Trophoblast cell (in vitro differentiated cells and primary cell): ENCODE data around the gene C1QTNF12.

Experiments
- DNase-seq, 2 donors: peaks; one replicate each; pipeline ENCODE4 v3.0.0-alpha.2; 2016
- H2AFZ ChIP-seq: 2 replicates; pipeline ENCODE4 v1.6.1; 2013; ENCODE audit warnings: low read length, moderate library complexity, mild to moderate bottlenecking; ENCODE audit not compliant: insufficient read depth, poor library complexity
- H2AK5ac ChIP-seq: 2 replicates; pipeline ENCODE4 v1.6.1; 2013; ENCODE audit warnings: mild to moderate bottlenecking, low read length
- H2BK120ac ChIP-seq: 2 replicates; pipeline ENCODE4 v1.6.1; 2013; ENCODE audit warnings: low read length, mild to moderate bottlenecking, moderate library complexity; ENCODE audit not compliant: insufficient read depth, poor library complexity
- H2BK12ac ChIP-seq: 2 replicates; pipeline ENCODE4 v1.6.1; 2013; ENCODE audit warnings: mild to moderate bottlenecking, low read length, moderate library complexity
- H2BK5ac ChIP-seq: 2 replicates; pipeline ENCODE4 v1.6.1; 2013; ENCODE audit warnings: low read length, low read depth, moderate library complexity, mild to moderate bottlenecking; ENCODE audit not compliant: poor library complexity
- H3K14ac ChIP-seq: 2 replicates; pipeline ENCODE4 v1.6.1; 2013; ENCODE audit warnings: mild to moderate bottlenecking, low read length
- H3K18ac ChIP-seq: 2 replicates; pipeline ENCODE4 v1.6.1; 2013; ENCODE audit warnings: mild to moderate bottlenecking, low read length
- H3K23ac ChIP-seq: 2 replicates; pipeline ENCODE4 v1.6.1; 2013; ENCODE audit warnings: low read length
- H3K27ac ChIP-seq: 2 replicates; pipeline ENCODE4 v1.5.1; 2013; ENCODE audit warnings: low read depth, mild to moderate bottlenecking, inconsistent platforms, low read length, moderate library complexity
- H3K27me3 ChIP-seq: 2 replicates; pipeline ENCODE4 v1.6.1; 2013; ENCODE audit warnings: inconsistent platforms, mild to moderate bottlenecking, low read length, moderate library complexity; ENCODE audit not compliant: insufficient read depth
- H3K36me3 ChIP-seq, 2 experiments: 1 replicate in 1 of 2; 2 replicates in 1 of 2; pipeline ENCODE4 v1.6.1; 2013; ENCODE audit warnings: low read length in 2 of 2, mild to moderate bottlenecking in 2 of 2, moderate library complexity in 1 of 2; ENCODE audit not compliant: insufficient read depth in 2 of 2, control insufficient read depth in 1 of 2
- H3K4ac ChIP-seq: 2 replicates; pipeline ENCODE4 v1.6.1; 2013; ENCODE audit warnings: low read depth, mild to moderate bottlenecking, low read length, moderate library complexity
- H3K4me1 ChIP-seq, 2 experiments: 1 replicate in 1 of 2; 2 replicates in 1 of 2; pipeline ENCODE4 v1.6.1; 2013; ENCODE audit warnings: low read length in 2 of 2, mild to moderate bottlenecking in 2 of 2, moderate library complexity in 1 of 2; ENCODE audit not compliant: insufficient read depth in 2 of 2, control insufficient read depth in 1 of 2
- H3K4me2 ChIP-seq: 2 replicates; pipeline ENCODE4 v1.6.1; 2013; ENCODE audit warnings: inconsistent platforms, mild to moderate bottlenecking, low read length, moderate library complexity
- H3K4me3 ChIP-seq: 2 replicates; pipeline ENCODE4 v1.5.1; 2013; ENCODE audit warnings: mild to moderate bottlenecking, low read depth, low read length, inconsistent platforms
- H3K79me1 ChIP-seq: one replicate; pipeline ENCODE4 v1.6.1; 2013; ENCODE audit warnings: low read length
- H3K79me2 ChIP-seq: 2 replicates; pipeline ENCODE4 v1.6.1; 2013; ENCODE audit warnings: low read length, mild to moderate bottlenecking; ENCODE audit not compliant: control insufficient read depth, insufficient read depth, poor library complexity
- H3K9ac ChIP-seq: 2 replicates; pipeline ENCODE4 v1.6.1; 2013; ENCODE audit warnings: mild to moderate bottlenecking, low read length
- H3K9me3 ChIP-seq: 2 replicates; pipeline ENCODE4 v1.6.1; 2013; ENCODE audit warnings: low read depth, mild to moderate bottlenecking, control low read depth, inconsistent platforms, low read length; ENCODE audit not compliant: insufficient read depth
- H4K12ac ChIP-seq: 2 replicates; pipeline ENCODE4 v1.6.1; 2013; ENCODE audit warnings: low read depth, mild to moderate bottlenecking, low read length, moderate library complexity
- H4K8ac ChIP-seq: 2 replicates; pipeline ENCODE4 v1.6.1; 2013; ENCODE audit warnings: low read depth, mild to moderate bottlenecking, low read length, moderate library complexity
- H4K91ac ChIP-seq: one replicate; pipeline ENCODE4 v1.6.1; 2013; ENCODE audit warnings: low read depth, mild to moderate bottlenecking, low read length, moderate library complexity
- WGBS: extraction: QIAGEN DNeasy Blood & Tissue Kit; methylation state at CpG from one replicate; pipeline ENCODE4 v1.1.7; 2013; ENCODE audit warnings: missing lambda C conversion rate; ENCODE audit not compliant: insufficient read length, insufficient coverage; ENCODE audit errors: extremely low coverage; 5-methylcytosine and 5-hydroxymethylcytosine counted together

The C1QTNF12 gene

DNA sequence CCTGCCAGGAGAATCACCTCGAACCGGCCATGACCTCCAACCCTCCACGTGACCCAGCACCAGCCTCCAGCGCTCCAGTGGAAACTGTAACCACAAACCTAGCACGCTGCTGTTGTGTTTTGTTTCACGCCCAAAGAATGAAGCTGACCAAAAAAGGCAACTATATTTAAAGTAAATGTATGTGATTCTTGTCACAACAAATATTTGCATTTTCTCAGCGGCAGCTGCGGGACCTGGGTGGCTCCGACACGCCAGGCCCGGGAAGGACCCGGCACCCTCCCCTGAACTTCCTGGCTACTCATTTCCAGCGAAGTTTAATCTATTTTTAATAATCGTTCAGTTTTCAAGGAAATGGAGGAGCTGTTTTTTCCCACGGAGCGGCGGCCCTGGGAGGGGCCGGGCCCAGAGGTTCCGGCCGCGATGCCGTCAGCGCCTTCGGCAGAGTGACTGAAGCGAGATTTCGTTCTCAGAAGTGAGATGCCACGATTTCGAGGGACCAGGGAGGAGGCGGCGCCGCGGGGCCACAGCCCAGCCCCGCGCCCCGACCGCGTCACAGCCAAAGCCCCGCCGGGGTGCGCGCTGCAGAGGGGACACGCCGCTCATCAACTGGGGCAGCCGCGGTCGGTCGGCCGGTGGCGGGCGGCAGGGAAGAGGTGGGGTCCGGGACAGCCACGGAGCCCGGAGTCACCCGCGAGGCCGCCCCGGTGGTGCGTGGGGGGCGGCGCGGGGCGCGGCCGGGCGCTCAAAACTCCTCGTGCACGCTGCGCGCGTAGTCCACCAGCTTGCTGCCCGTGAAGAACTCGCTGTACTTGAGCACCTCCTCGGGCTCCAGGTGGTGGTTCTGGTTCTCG lies 29.5 kb downstream of the C1QTNF12 start:
- WGBS, result no CpG with 5 or more reads among the region's 74 CpGs
- H2BK12ac ChIP-seq, result no peak overlapping the region

GRCh38 chr1:1215881-1216605 lies 30.5 kb downstream of the C1QTNF12 start:
- no peak overlapping the region for H3K14ac ChIP-seq
- peaks cover 51 to 56% of the 10 kb centered on the region in 2 experiments for H3K36me3 ChIP-seq
- peaks cover 7% of the 10 kb centered on the region for H3K9me3 ChIP-seq
- no peak for DNase-seq
- H4K12ac ChIP-seq, result no peak overlapping the region
- no peaks in the 10 kb centered on the region for H3K4me1 ChIP-seq
- no peak overlapping the region for H2AK5ac ChIP-seq
- no peak overlapping the region for H2AFZ ChIP-seq
- no peak overlapping the region for H2BK12ac ChIP-seq
- no peaks in the 10 kb centered on the region for H3K79me2 ChIP-seq
- H3K4me2 ChIP-seq, result no peak overlapping the region
- no peak overlapping the region for H2BK120ac ChIP-seq
- no peak overlapping the region for H3K18ac ChIP-seq
- no peak overlapping the region for H3K27ac ChIP-seq
- H3K79me1 ChIP-seq, result no peaks in the 10 kb centered on the region
- WGBS, result no CpG with 5 or more reads among the region's 21 CpGs
- no peaks in the 10 kb centered on the region for H3K27me3 ChIP-seq
- no peak overlapping the region for H3K9ac ChIP-seq
- H3K4ac ChIP-seq, result no peak overlapping the region
- H2BK5ac ChIP-seq, result no peak overlapping the region
- no peak overlapping the region for H4K91ac ChIP-seq
- H3K23ac ChIP-seq, result no peak overlapping the region
- H4K8ac ChIP-seq, result no peak overlapping the region
- no peak overlapping the region for H3K4me3 ChIP-seq

More for the DNA sequence above, 29.5 kb downstream of the C1QTNF12 start:
- Histone ChIP-seq H3K18ac (no peak overlapping the region), H3K4me1 (no peaks in the 10 kb centered on the region), H3K36me3 (peaks cover 60 to 65% of the 10 kb centered on the region in 2 experiments), H3K4ac (no peak overlapping the region), H3K23ac (no peak overlapping the region), H3K27ac (no peak overlapping the region), H2AK5ac (no peak overlapping the region), H3K4me3 (no peak overlapping the region), H3K14ac (no peak overlapping the region), H3K9me3 (peaks cover 7% of the 10 kb centered on the region), H3K27me3 (no peaks in the 10 kb centered on the region), H2AFZ (no peak overlapping the region), H3K9ac (no peak overlapping the region), H3K79me2 (no peaks in the 10 kb centered on the region), H2BK120ac (no peak overlapping the region), H4K12ac (no peak overlapping the region), H4K91ac (no peak overlapping the region), H3K4me2 (no peak overlapping the region), H2BK5ac (no peak overlapping the region), H3K79me1 (no peaks in the 10 kb centered on the region), H4K8ac (no peak overlapping the region)
- DNase-seq, result no peak

- WGBS, result no CpG with 5 or more reads among the region's 11 CpGs
Observed at GRCh38 chr1:1215080-1215676, 31.3 kb downstream of the C1QTNF12 start.

GRCh38 chr1:1213345-1214265 lies 32.9 kb downstream of the C1QTNF12 start, which contains the start of gene TNFRSF4:
TSS of gene TNFRSF4 (minus strand) at chr1:1214153. CDS start at chr1:1214127, 26 bp downstream.
- no peak within 1 kb of the TSS for H3K9ac ChIP-seq
- peaks cover 7% of the 10 kb centered on the region for H3K9me3 ChIP-seq
- no peak within 1 kb of the TSS for H2AFZ ChIP-seq
- no peaks in the 10 kb centered on the region for H3K4me1 ChIP-seq
- no peak within 1 kb of the TSS for H2BK5ac ChIP-seq
- H3K79me2 ChIP-seq, result no peaks in the 10 kb centered on the region
- no peak within 1 kb of the TSS for H3K4me3 ChIP-seq
- WGBS, result no CpG with 5 or more reads among the region's 56 CpGs
- H3K27me3 ChIP-seq, result no peaks in the 10 kb centered on the region
- H3K4ac ChIP-seq, result no peak within 1 kb of the TSS
- H3K18ac ChIP-seq, result no peak within 1 kb of the TSS
- H2AK5ac ChIP-seq, result no peak within 1 kb of the TSS
- H2BK12ac ChIP-seq, result no peak within 1 kb of the TSS
- peaks cover 28 to 32% of the 10 kb centered on the region in 2 experiments for H3K36me3 ChIP-seq
- H4K91ac ChIP-seq, result no peak within 1 kb of the TSS
- DNase-seq, result peak in 1 of 2 donors; percentile 21
- H4K8ac ChIP-seq, result no peak within 1 kb of the TSS
- H3K14ac ChIP-seq, result no peak within 1 kb of the TSS
- no peaks in the 10 kb centered on the region for H3K79me1 ChIP-seq
- H2BK120ac ChIP-seq, result no peak within 1 kb of the TSS
- no peak within 1 kb of the TSS for H4K12ac ChIP-seq
- no peak within 1 kb of the TSS for H3K23ac ChIP-seq
- no peak within 1 kb of the TSS for H3K4me2 ChIP-seq
- H3K27ac ChIP-seq, result no peak within 1 kb of the TSS

More at GRCh38 chr1:1215080-1215676, 31.3 kb downstream of the C1QTNF12 start:
- Histone ChIP-seq H3K27me3 (no peaks in the 10 kb centered on the region), H2BK12ac (no peak overlapping the region), H2BK120ac (no peak overlapping the region), H3K4me2 (no peak overlapping the region), H3K4me1 (no peaks in the 10 kb centered on the region), H3K27ac (no peak overlapping the region), H3K79me1 (no peaks in the 10 kb centered on the region), H2AFZ (no peak overlapping the region), H4K12ac (no peak overlapping the region), H2BK5ac (no peak overlapping the region), H3K9me3 (peaks cover 7% of the 10 kb centered on the region), H3K9ac (no peak overlapping the region), H3K36me3 (peaks cover 42 to 48% of the 10 kb centered on the region in 2 experiments), H2AK5ac (no peak overlapping the region), H3K18ac (no peak overlapping the region), H4K8ac (no peak overlapping the region), H4K91ac (no peak overlapping the region), H3K79me2 (no peaks in the 10 kb centered on the region), H3K4ac (no peak overlapping the region), H3K4me3 (peak overlapping the region; percentile 6), H3K14ac (no peak overlapping the region), H3K23ac (no peak overlapping the region)
- no peak for DNase-seq
